GM21423 (cell line): ENCODE measurements around the gene MIEF1.

ENCODE experiments used
- ATAC-seq: cut with Tn5 transposase; IDR thresholded peaks from one replicate; pipeline ENCODE4 v1.9.1; 2021; ENCODE audit warnings: mild to moderate bottlenecking, moderate library complexity; ENCODE audit not compliant: unreplicated experiment

MIEF1 gene

GRCh38 chr22:39554151-39554550 lies 52.1 kb downstream of the MIEF1 start:
- no peak for ATAC-seq

GRCh38 chr22:39556970-39557841 lies 55.1 kb downstream of the MIEF1 start:
- ATAC-seq = no peak

- no peak for ATAC-seq
Measured at GRCh38 chr22:39558254-39558727, 56.2 kb downstream of the MIEF1 start.

GRCh38 chr22:39558950-39559349 lies 56.9 kb downstream of the MIEF1 start:
- no peak for ATAC-seq

- ATAC-seq = no peak
Measured at GRCh38 chr22:39559456-39560105, 57.5 kb downstream of the MIEF1 start.

- no peak for ATAC-seq
Measured at GRCh38 chr22:39560127-39560526, 58.0 kb downstream of the MIEF1 start.

GRCh38 chr22:39562839-39563489 lies 60.9 kb downstream of the MIEF1 start:
- ATAC-seq = no peak

GRCh38 chr22:39563571-39564428 lies 61.7 kb downstream of the MIEF1 start:
- ATAC-seq = no peak

GRCh38 chr22:39565414-39565944 lies 63.4 kb downstream of the MIEF1 start:
- no peak for ATAC-seq

- no peak for ATAC-seq
Measured at GRCh38 chr22:39567135-39567946, 65.3 kb downstream of the MIEF1 start.
